Tibial artery (tissue), 4 donors: ENCODE data around the gene BEND5.

ENCODE experiments used
- DNase-seq, 2 donors: peaks; one replicate each; pipeline ENCODE4 v3.0.0-alpha.2; 2019
- H3K27ac ChIP-seq, 2 donors: fragments of 200-600 bp; sonication (generic) in 1 of 2; 1 replicate in 1 of 2; 2 replicates in 1 of 2; pipeline ENCODE4 v1.5.1; 2018 to 2019; ENCODE audit warnings: mild to moderate bottlenecking in 1 of 2
- H3K27me3 ChIP-seq, 2 donors: fragments of 200-600 bp; sonication (generic) in 1 of 2; one replicate each; pipeline versions ENCODE4 v1.5.1 to v1.6.0; 2016 to 2019
- H3K36me3 ChIP-seq, 3 donors: fragments of 200-600 bp; sonication (generic) in 2 of 3; one replicate each; pipeline ENCODE4 v1.5.1; 2016 to 2019; ENCODE audit warnings: mild to moderate bottlenecking in 2 of 3
- H3K4me1 ChIP-seq, 4 donors: fragments of 200-600 bp; sonication (generic) in 2 of 4; 1 replicate in 3 of 4; 2 replicates in 1 of 4; pipeline ENCODE4 v1.5.1; 2016 to 2019
- H3K4me3 ChIP-seq, 2 donors: fragments of 200-600 bp; sonication (generic) in 1 of 2; 1 replicate in 1 of 2; 2 replicates in 1 of 2; pipeline ENCODE4 v1.5.1; 2018 to 2019; ENCODE audit warnings: mild to moderate bottlenecking in 2 of 2
- H3K9me3 ChIP-seq, 3 donors: fragments of 200-600 bp; sonication (generic) in 1 of 3; one replicate each; pipeline ENCODE4 v1.5.1; 2016 to 2019
- intact Hi-C: fragments of 100-400 bp; cut with DNase I; formaldehyde crosslinking; loops from one replicate; pipeline ENCODE4 v1.15.0; 2023; ENCODE audit warnings: low total_unique reads
- TF ChIP-seq, protein P1 (sequence below), 2 experiments: fragments of 200-600 bp in 1 of 2; fragments of 450-650 bp in 1 of 2; IDR thresholded peaks; one replicate each; pipeline ENCODE4 v1.5.1; 2017 to 2019; ENCODE audit warnings: antibody characterized with exemption in 2 of 2, mild to moderate bottlenecking in 1 of 2, moderate library complexity in 1 of 2

Gene BEND5

GRCh38 chr1:48738356-48738755 is 38.3 kb downstream of the BEND5 start:
- peaks cover 26 to 56% (median 38%) of the 10 kb centered on the region in 3 donors for H3K36me3 ChIP-seq
- H3K27me3 ChIP-seq: no peaks in the 10 kb centered on the region
- no peak overlapping the region for H3K27ac ChIP-seq
- peaks cover 0 to 5% (median 0%) of the 10 kb centered on the region in 4 donors for H3K4me1 ChIP-seq
- H3K4me3 ChIP-seq: no peak overlapping the region
- intact Hi-C loops: no loop called here
- no peak for DNase-seq
- TF ChIP-seq, protein P1, sequence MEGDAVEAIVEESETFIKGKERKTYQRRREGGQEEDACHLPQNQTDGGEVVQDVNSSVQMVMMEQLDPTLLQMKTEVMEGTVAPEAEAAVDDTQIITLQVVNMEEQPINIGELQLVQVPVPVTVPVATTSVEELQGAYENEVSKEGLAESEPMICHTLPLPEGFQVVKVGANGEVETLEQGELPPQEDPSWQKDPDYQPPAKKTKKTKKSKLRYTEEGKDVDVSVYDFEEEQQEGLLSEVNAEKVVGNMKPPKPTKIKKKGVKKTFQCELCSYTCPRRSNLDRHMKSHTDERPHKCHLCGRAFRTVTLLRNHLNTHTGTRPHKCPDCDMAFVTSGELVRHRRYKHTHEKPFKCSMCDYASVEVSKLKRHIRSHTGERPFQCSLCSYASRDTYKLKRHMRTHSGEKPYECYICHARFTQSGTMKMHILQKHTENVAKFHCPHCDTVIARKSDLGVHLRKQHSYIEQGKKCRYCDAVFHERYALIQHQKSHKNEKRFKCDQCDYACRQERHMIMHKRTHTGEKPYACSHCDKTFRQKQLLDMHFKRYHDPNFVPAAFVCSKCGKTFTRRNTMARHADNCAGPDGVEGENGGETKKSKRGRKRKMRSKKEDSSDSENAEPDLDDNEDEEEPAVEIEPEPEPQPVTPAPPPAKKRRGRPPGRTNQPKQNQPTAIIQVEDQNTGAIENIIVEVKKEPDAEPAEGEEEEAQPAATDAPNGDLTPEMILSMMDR (IDR thresholded peaks at IDR 0.05): no peak
- no peaks in the 10 kb centered on the region for H3K9me3 ChIP-seq

GRCh38 chr1:48735796-48736195 is 40.9 kb downstream of the BEND5 start:
- H3K9me3 ChIP-seq: no peaks in the 10 kb centered on the region
- no peak overlapping the region for H3K27ac ChIP-seq
- TF ChIP-seq, protein P1 (IDR thresholded peaks at IDR 0.05): no peak
- H3K4me1 ChIP-seq: no peaks in the 10 kb centered on the region
- intact Hi-C loops: no loop called here
- no peak overlapping the region for H3K4me3 ChIP-seq
- peaks cover 36 to 70% (median 52%) of the 10 kb centered on the region in 3 donors for H3K36me3 ChIP-seq
- no peak for DNase-seq
- H3K27me3 ChIP-seq: no peaks in the 10 kb centered on the region

DNA sequence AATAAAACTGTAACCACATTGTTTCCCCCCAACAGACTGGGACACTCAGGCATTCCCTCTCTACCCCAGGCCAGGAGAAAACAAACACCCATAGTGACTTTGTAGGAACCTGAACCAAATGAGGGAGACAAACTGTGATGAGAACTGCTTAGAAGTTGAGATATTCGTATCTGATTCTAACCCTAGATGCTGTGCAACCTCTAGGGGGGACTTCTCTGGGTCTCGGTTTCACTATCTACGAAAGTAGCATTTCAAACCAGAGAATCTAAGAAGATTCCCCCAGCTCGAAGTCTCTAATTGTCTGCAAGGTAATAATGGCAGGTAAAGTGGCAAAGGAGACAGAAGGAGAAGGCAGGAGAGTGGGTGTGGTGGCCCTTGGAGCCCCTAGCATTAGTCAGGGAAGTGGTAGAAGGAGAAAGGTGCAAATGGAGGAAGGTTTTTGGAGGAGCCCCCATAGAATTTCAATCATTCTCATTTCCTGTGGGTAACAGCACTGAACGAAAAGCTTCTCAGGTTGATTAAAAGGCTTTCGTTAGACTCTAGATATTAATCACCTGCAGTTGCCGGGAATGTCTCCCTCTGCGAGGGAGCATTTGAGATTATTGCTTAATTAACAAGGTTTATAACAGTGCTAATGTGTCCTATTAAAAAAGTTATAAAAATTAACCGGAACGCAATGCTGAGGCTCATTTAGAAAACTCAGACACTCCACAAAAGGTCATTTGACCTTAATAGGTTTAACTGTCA is 46.4 kb downstream of the BEND5 start:
- no peaks in the 10 kb centered on the region for H3K9me3 ChIP-seq
- no peaks in the 10 kb centered on the region for H3K27me3 ChIP-seq
- no peak for DNase-seq
- TF ChIP-seq, protein P1 (IDR thresholded peaks at IDR 0.05): no peak
- intact Hi-C loops: no loop called here
- H3K27ac ChIP-seq: no peak overlapping the region
- H3K36me3 ChIP-seq: peaks cover 31 to 75% (median 41%) of the 10 kb centered on the region in 3 donors
- H3K4me3 ChIP-seq: no peak overlapping the region
- H3K4me1 ChIP-seq: no peaks in the 10 kb centered on the region

- no peak overlapping the region for H3K27ac ChIP-seq
- intact Hi-C loops: no loop called here
- H3K36me3 ChIP-seq: peaks cover 15 to 58% (median 23%) of the 10 kb centered on the region in 3 donors
- H3K27me3 ChIP-seq: no peaks in the 10 kb centered on the region
- no peaks in the 10 kb centered on the region for H3K4me1 ChIP-seq
- no peaks in the 10 kb centered on the region for H3K9me3 ChIP-seq
- no peak overlapping the region for H3K4me3 ChIP-seq
- TF ChIP-seq, protein P1 (IDR thresholded peaks at IDR 0.05): no peak
- no peak for DNase-seq
Observed at GRCh38 chr1:48728584-48728983, 48.1 kb downstream of the BEND5 start.

DNA sequence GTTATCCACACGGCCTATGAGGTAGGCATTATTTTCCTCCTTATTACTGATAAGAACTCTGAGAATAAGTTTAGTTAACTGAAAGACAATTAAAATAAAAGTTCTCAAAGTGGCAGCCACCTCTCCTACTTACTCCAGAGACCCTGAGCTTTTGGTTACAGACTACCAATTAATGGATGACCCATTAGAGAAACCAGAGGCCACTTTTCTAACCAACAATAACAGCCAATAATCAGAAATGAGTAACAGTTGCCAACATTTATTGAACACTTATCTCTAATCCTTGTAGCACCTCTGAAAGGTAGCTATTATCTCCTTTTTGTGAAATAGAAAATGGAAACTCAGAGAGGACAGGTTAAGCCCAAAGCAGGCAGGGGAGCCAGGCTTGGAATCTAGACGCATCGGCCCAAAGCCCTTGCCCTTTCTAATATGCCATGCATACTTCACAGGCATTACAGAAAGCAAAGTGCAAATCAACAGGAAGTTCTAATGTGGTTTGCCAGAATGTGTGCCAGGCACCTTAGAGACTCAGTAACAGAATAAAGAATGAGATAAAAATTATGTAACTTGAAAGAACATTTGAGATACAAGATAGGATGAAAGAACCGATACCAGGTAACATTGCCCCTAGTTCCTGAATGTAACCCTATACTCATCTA is 50.0 kb downstream of the BEND5 start:
- TF ChIP-seq, protein P1 (IDR thresholded peaks at IDR 0.05): no peak
- Histone ChIP-seq H3K27me3 (no peaks in the 10 kb centered on the region), H3K9me3 (no peaks in the 10 kb centered on the region), H3K27ac (no peak overlapping the region), H3K36me3 (peaks cover 3 to 39% (median 9%) of the 10 kb centered on the region in 3 donors), H3K4me1 (no peaks in the 10 kb centered on the region), H3K4me3 (no peak overlapping the region)
- intact Hi-C loops: no loop called here
- no peak for DNase-seq
